ENCODE results near the gene EHD4.

Gene EHD4

GRCh38 chr15:41862515-41863116 lies 109.7 kb downstream of the EHD4 start:
- FAIRE-seq = no peak
- no peak for DNase-seq (ENCODE audit: low spot score)

- DNase-seq (ENCODE audit: low spot score) (no peak), FAIRE-seq (no peak)
Observed at GRCh38 chr15:41861736-41862356, 110.5 kb downstream of the EHD4 start.

- DNase-seq (ENCODE audit: low spot score) (no peak), FAIRE-seq (no peak)
Observed at GRCh38 chr15:41860049-41860828, 112.1 kb downstream of the EHD4 start.

GRCh38 chr15:41858756-41859155 lies 113.6 kb downstream of the EHD4 start:
- no peak for FAIRE-seq

GRCh38 chr15:41857316-41857715 lies 115.0 kb downstream of the EHD4 start:
- FAIRE-seq (no peak), DNase-seq (ENCODE audit: low spot score) (no peak)

More at GRCh38 chr15:41858756-41859155, 113.6 kb downstream of the EHD4 start:
- DNase-seq (ENCODE audit: low spot score) = no peak

GRCh38 chr15:41856716-41857115 lies 115.6 kb downstream of the EHD4 start:
- DNase-seq (ENCODE audit: low spot score) (no peak), FAIRE-seq (no peak)

- FAIRE-seq = no peak
- DNase-seq (ENCODE audit: low spot score) = no peak
Observed at GRCh38 chr15:41856262-41856661, 116.1 kb downstream of the EHD4 start.

- DNase-seq (ENCODE audit: low spot score) (no peak), FAIRE-seq (no peak)
Observed at GRCh38 chr15:41855261-41855961, 116.9 kb downstream of the EHD4 start.

GRCh38 chr15:41854443-41854842 lies 117.9 kb downstream of the EHD4 start:
- DNase-seq (ENCODE audit: low spot score) = no peak
- FAIRE-seq = no peak

- DNase-seq (ENCODE audit: low spot score) = no peak
- FAIRE-seq = no peak
Observed at GRCh38 chr15:41853831-41854230, 118.5 kb downstream of the EHD4 start.

- DNase-seq (ENCODE audit: low spot score) = no peak
Observed at GRCh38 chr15:41852736-41853590, 119.4 kb downstream of the EHD4 start.

GRCh38 chr15:41851755-41852370 lies 120.5 kb downstream of the EHD4 start:
- FAIRE-seq (no peak), DNase-seq (ENCODE audit: low spot score) (no peak)

More at GRCh38 chr15:41852736-41853590, 119.4 kb downstream of the EHD4 start:
- no peak for FAIRE-seq

- DNase-seq (ENCODE audit: low spot score) (no peak), FAIRE-seq (no peak)
Observed at GRCh38 chr15:41851167-41851523, 121.2 kb downstream of the EHD4 start.

- DNase-seq (ENCODE audit: low spot score) = no peak
- no peak for FAIRE-seq
Observed at GRCh38 chr15:41850482-41851166, 121.7 kb downstream of the EHD4 start.

GRCh38 chr15:41849861-41850260 lies 122.5 kb downstream of the EHD4 start:
- no peak for FAIRE-seq
- no peak for DNase-seq (ENCODE audit: low spot score)

- FAIRE-seq = no peak
- DNase-seq (ENCODE audit: low spot score) = no peak
Observed at GRCh38 chr15:41849204-41849603, 123.2 kb downstream of the EHD4 start.

- DNase-seq (ENCODE audit: low spot score) (no peak), FAIRE-seq (no peak)
Observed at GRCh38 chr15:41848631-41849030, 123.7 kb downstream of the EHD4 start.

- no peak for FAIRE-seq
- no peak for DNase-seq (ENCODE audit: low spot score)
Observed at GRCh38 chr15:41847981-41848380, 124.4 kb downstream of the EHD4 start.

GRCh38 chr15:41847206-41847605 lies 125.2 kb downstream of the EHD4 start:
- FAIRE-seq = no peak
- no peak for DNase-seq (ENCODE audit: low spot score)
